ENCODE results near the gene CDR2L. TPM values are rescaled to one million over a fixed set of nuclear protein-coding genes. Genes with fewer than 3 reads are reported as not detected.

CDR2L gene
- polyA plus RNA-seq, 3 donors = 8.0 to 11.4 (median 8.8) TPM

DNA sequence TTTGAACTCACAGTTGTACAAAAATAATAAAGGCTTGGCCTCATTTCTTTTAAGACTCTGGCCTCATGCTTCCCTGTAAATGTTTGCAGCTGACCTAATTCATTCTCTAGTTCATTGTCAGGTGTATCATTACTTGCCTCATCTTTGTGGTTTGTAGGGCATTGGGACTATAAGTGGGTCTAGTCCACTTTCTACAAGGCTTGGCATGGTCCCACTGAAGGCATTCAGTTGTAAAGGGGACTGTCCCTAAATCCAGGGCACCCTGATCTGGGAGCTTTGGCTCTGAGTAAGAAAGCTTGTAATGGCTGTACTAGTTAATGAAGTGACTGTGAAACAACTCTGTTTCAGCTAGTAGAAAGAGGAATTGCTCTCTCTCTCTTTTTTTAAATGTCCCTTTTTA lies 62.3 kb downstream of the CDR2L start:
- DNase-seq (ENCODE audit: extremely low read depth in 1 of 11, low read depth in 9 of 11, low spot score in 4 of 11) = no peak

DNA sequence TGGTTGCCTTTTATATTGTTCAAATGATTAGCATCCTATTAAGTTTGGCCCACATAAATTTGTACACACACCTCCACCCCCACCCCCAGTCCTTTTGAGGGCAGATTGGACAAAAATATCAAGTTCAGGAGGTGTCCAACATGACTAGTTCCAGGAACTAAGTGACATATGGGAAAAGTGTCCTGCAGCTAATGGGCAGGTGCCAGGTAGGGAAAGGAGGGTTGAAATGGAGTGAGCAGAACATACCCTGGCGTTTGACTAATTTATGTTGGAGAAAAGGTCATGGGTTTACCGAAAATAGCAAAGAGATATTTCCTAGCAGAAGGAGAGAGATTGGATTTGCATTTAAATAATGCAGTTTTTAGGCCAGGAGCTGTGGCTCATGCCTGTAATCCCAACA lies 64.5 kb downstream of the CDR2L start:
- DNase-seq (ENCODE audit: extremely low read depth in 1 of 11, low read depth in 9 of 11, low spot score in 4 of 11) = no peak

Other genes starting within 250 kb of the CDR2L start
- 100 to 1,000 TPM; 158 to 197 (median 171) TPM for gene NHERF1, start 239.0 kb upstream of the CDR2L start, polyA plus RNA-seq (ENCODE audit: insufficient read length in 3 of 3)
- 10 to 100 TPM; 40.8 to 54.9 (median 46.7) TPM for gene NAT9, start 211.3 kb upstream of the CDR2L start, polyA plus RNA-seq (ENCODE audit: insufficient read length in 3 of 3)
- under 1 TPM; 0.16 to 0.36 (median 0.32) TPM for gene GRIN2C, start 127.7 kb upstream of the CDR2L start, polyA plus RNA-seq (ENCODE audit: insufficient read length in 3 of 3)
- gene FDXR, start 114.6 kb upstream of the CDR2L start, polyA plus RNA-seq (ENCODE audit: insufficient read length in 3 of 3) = 1 to 10 TPM; 5.6 to 8.7 (median 8.6) TPM
- under 1 TPM; 0.25 to 0.67 (median 0.29) TPM for gene FADS6, start 94.0 kb upstream of the CDR2L start, polyA plus RNA-seq (ENCODE audit: insufficient read length in 3 of 3)
- 1 to 10 TPM in 1 of 3 donors, under 1 TPM in 2; 0.56 to 1.2 (median 0.70) TPM for gene USH1G, start 64.4 kb upstream of the CDR2L start, polyA plus RNA-seq (ENCODE audit: insufficient read length in 3 of 3)
- gene OTOP2, start 63.4 kb upstream of the CDR2L start, polyA plus RNA-seq (ENCODE audit: insufficient read length in 3 of 3) = not detected
- gene OTOP3, start 51.7 kb upstream of the CDR2L start, polyA plus RNA-seq (ENCODE audit: insufficient read length in 3 of 3) = not detected
- gene HID1, start 14.9 kb upstream of the CDR2L start, polyA plus RNA-seq (ENCODE audit: insufficient read length in 3 of 3) = 10 to 100 TPM in 2 of 3 donors, 1 to 10 TPM in 1; 9.2 to 16.8 (median 13.8) TPM
- gene MRPL58, start 25.0 kb downstream of the CDR2L start, polyA plus RNA-seq (ENCODE audit: insufficient read length in 3 of 3) = 10 to 100 TPM; 26.1 to 28.4 (median 27.0) TPM
- gene ATP5PD, start 59.3 kb downstream of the CDR2L start, polyA plus RNA-seq (ENCODE audit: insufficient read length in 3 of 3) = 100 to 1,000 TPM; 297 to 353 (median 303) TPM
- 10 to 100 TPM; 28.8 to 32.0 (median 30.2) TPM for gene KCTD2, start 59.6 kb downstream of the CDR2L start, polyA plus RNA-seq (ENCODE audit: insufficient read length in 3 of 3)
- 10 to 100 TPM; 22.0 to 38.4 (median 26.1) TPM for gene SLC16A5, start 100.3 kb downstream of the CDR2L start, polyA plus RNA-seq (ENCODE audit: insufficient read length in 3 of 3)
- gene ARMC7, start 122.3 kb downstream of the CDR2L start, polyA plus RNA-seq (ENCODE audit: insufficient read length in 3 of 3) = 10 to 100 TPM; 15.2 to 17.7 (median 15.8) TPM
- 10 to 100 TPM; 46.9 to 70.1 (median 61.7) TPM for gene NT5C, start 144.1 kb downstream of the CDR2L start, polyA plus RNA-seq (ENCODE audit: insufficient read length in 3 of 3)
- gene JPT1, start 166.9 kb downstream of the CDR2L start, polyA plus RNA-seq (ENCODE audit: insufficient read length in 3 of 3) = 100 to 1,000 TPM in 2 of 3 donors, 10 to 100 TPM in 1; 98.8 to 104 (median 104) TPM
- gene SUMO2, start 195.3 kb downstream of the CDR2L start, polyA plus RNA-seq (ENCODE audit: insufficient read length in 3 of 3) = 100 to 1,000 TPM; 609 to 769 (median 709) TPM
- 10 to 100 TPM; 69.4 to 74.8 (median 70.6) TPM for gene NUP85, start 218.0 kb downstream of the CDR2L start, polyA plus RNA-seq (ENCODE audit: insufficient read length in 3 of 3)